A549 treated with dexamethasone at 1 μM for 4 hours (cell line): ENCODE data around the gene GCC2. TPM values are rescaled to one million over a fixed set of nuclear protein-coding genes. Genes with fewer than 3 reads are reported as not detected.

Experiments used
- total RNA-seq: library from RNA; stranded (reverse); fragments of 200-300 nt; extraction: Qiagen RNA extraction; gene quantifications from 5 replicates; pipeline ENCODE4 v1.2.3, GENCODE V29; 2022

The GCC2 gene, protein sequence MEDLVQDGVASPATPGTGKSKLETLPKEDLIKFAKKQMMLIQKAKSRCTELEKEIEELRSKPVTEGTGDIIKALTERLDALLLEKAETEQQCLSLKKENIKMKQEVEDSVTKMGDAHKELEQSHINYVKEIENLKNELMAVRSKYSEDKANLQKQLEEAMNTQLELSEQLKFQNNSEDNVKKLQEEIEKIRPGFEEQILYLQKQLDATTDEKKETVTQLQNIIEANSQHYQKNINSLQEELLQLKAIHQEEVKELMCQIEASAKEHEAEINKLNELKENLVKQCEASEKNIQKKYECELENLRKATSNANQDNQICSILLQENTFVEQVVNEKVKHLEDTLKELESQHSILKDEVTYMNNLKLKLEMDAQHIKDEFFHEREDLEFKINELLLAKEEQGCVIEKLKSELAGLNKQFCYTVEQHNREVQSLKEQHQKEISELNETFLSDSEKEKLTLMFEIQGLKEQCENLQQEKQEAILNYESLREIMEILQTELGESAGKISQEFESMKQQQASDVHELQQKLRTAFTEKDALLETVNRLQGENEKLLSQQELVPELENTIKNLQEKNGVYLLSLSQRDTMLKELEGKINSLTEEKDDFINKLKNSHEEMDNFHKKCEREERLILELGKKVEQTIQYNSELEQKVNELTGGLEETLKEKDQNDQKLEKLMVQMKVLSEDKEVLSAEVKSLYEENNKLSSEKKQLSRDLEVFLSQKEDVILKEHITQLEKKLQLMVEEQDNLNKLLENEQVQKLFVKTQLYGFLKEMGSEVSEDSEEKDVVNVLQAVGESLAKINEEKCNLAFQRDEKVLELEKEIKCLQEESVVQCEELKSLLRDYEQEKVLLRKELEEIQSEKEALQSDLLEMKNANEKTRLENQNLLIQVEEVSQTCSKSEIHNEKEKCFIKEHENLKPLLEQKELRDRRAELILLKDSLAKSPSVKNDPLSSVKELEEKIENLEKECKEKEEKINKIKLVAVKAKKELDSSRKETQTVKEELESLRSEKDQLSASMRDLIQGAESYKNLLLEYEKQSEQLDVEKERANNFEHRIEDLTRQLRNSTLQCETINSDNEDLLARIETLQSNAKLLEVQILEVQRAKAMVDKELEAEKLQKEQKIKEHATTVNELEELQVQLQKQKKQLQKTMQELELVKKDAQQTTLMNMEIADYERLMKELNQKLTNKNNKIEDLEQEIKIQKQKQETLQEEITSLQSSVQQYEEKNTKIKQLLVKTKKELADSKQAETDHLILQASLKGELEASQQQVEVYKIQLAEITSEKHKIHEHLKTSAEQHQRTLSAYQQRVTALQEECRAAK (N-terminal part only)
- total RNA-seq: 9.9 to 19.8 TPM (median 17.0 TPM) in 5 replicates

DNA sequence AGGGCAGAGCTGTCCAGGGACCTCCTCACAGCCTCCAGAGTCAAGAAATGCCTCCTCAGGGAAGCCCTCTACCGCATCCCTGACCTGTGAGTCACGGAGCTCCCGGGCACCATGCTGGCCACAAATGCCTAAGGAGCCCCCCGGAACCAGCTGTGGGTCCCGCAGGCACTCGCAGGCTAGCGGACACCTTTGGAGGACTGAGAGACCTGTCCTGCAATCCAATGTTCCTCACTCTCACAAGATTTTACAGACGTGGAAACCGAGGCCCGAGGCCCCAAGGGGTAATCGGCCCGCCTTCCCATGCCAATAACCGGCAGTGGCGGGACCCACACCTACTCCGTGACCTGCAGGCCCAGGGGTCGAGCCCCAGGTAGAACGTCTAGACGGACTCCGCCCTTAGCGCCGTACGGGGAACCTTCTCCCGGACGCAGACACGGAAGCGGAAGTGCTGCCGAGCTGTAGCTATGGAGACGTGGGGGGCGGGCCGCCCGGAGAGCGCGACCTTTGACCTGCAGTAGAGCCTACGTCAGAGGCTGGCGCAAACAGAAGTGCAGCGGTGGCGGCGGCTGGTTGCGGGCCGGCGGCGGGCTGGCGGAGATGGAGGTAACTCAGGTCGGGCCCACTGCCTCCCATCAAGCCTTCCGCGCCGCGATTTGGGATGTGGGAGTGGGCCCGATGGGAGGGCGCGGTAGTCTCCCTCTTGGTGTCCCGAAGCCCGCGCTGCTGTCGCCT, at the start of gene GCC2:
Gene GCC2, plus strand, starts transcription at position 529 of the 732 bp plus-strand sequence. Its CDS starts 69 bp downstream, at position 598.

GRCh38 chr2:108533832-108534583, 85.0 kb downstream of the GCC2 start, which contains the start of gene LIMS1:
Gene LIMS1 (plus strand): TSS chr2:108534470. CDS start chr2:108534563, 93 bp downstream.

Other genes starting within 250 kb of the GCC2 start
- not detected in 5 replicates for gene SULT1C3, start 209.2 kb upstream of the GCC2 start, total RNA-seq
- gene SULT1C2, start 160.3 kb upstream of the GCC2 start, total RNA-seq: 0.33 to 0.65 TPM (median 0.41 TPM) in 5 replicates
- not detected in 5 replicates for gene SULT1C4, start 71.3 kb upstream of the GCC2 start, total RNA-seq
- gene LIMS1, start 85.3 kb downstream of the GCC2 start, total RNA-seq: 44.6 to 80.9 TPM (median 68.5 TPM) in 5 replicates